Daoy (cell line): ENCODE measurements around the gene ANAPC15. TPM values are rescaled to one million over a fixed set of nuclear protein-coding genes. Genes with fewer than 3 reads are reported as not detected.
"Not testable (repeated sequence)": the region's sequence is repeated elsewhere in the genome, so short reads cannot be mapped to it uniquely, and the experiment has no call there.

Experiments
- DNase-seq: peaks from one replicate; pipeline ENCODE4 v3.0.0-alpha.2; 2015; ENCODE audit warnings: low read depth
- total RNA-seq: library from RNA; depleted of rRNA; stranded (reverse); fragments of >200 nt; shearing (Covaris generic); gene quantifications from 2 replicates; pipeline ENCODE4 v1.2.3, GENCODE V29; 2014; rRNA removed

The ANAPC15 gene
- 38.8 and 56.7 TPM in 2 replicates for total RNA-seq

DNA sequence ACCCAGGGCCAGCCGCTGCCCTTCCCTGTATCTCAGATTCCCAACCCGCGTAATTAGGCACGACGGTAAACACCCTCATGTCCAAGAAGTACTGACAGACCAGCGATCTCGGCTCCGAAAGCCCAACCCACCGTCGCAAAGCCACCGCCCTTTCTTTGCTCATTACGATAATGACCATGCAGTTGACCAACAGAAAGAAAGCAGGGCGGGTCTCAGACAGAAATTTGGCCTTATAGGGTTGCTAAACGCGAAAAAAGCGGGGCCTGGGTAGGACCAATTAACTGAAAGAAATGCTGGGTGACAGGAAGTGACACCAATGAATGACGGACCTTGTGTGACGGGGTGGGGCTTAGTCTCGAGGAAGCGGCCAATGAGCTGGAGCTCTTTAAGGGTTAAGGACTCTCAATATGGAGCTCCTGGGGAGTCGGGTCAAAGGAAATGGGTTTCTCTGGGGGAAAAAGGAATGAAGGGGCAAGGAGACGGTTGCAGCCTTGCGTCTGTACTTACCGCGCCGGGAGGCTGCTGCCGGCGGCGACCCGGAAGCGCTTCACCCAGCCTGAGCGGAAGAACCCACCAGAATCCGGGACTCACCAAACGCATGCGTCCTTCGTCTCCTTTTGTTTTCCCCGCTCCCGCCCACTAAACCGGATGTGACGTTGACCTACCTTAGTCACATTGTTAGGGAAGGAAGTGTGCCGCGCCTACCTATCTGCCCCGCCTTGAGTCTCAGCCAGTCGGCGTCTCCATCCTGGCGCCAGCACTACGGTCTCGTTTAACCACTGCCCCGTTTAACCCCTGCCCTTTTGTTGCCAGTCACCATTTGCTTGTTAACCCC lies at the start of gene ANAPC15:
TSS of gene ANAPC15 (minus strand) at position 553 of the 835 bp plus-strand sequence. CDS start 1,419 bp downstream, outside the sequence.
- DNase-seq: peak; percentile 99

DNA sequence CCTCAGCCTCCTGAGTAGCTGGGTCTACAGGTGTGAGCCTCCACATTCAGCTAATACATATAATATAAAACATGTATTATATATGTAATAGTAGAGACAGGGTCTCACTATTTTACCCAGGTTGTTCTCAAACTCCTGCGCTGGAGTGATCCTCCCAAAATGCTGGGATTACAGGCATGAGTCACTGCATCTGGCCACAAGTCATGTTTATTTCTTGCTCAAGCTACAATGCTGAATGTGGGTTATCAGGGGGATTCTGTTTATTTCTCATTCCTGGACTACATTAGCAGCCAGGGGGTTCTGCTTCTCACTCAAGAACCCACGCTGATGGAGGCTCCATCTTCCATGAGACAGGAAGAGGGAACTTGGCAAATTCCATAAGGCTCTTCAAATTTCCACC lies 47.8 kb upstream of the ANAPC15 start:
- DNase-seq: no peak

DNA sequence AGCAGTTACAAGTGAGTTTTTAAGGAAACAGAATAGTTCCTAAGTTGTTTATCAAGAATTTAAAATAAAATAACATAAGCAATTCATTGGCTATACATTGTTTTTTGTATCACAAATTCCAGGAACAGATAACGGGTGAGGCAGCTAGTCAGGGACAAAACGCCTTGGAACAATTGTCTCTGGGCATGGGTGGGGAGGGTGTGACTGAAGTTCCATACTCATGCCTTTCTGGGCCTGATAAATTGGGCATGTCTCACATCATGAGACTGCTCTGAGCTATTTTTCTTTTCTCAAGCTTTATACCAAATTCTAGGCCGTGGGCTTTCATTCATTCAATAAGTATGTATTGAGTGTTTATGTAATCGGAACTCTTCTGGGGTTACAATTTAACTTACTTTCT lies 44.6 kb upstream of the ANAPC15 start:
- no peak for DNase-seq

DNA sequence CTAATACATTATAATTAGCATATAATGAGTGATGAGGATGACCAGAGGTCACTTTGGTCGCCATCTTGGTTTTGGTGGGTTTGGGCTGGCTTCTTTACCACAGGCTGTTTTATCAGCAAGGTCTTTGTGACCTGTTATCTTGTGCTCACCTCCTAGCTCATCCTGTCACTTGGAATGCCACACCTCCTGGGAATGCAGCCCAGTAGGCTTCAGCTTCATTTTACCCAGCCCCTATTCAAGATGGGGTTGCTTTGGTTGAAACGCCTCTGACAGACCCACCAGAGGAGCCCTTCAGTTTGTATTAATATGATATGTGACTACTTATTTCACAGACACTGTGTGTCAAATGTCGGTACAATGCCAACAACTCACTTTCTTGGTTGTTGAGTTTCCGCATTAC lies 43.3 kb upstream of the ANAPC15 start:
- DNase-seq: no peak

DNA sequence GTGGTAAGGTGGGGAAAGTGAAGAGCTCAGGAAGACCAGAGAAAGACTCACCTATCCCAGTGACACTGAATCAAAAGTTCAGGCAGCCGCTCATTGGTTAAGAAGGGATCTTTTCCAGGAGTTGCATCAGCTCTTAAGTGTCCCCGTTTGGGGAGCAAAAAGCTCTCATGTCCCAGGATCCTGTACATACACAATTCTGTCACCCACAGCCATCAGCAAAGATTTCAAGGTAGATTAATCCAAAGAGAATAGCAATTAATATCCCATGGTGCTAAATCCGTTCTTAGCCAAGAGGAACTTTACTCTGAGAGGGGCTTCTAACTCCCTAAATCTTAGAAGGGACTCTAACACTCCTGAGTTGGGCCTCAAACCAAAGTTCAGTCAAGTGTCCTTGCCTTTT lies 42.3 kb upstream of the ANAPC15 start:
- no peak for DNase-seq

DNA sequence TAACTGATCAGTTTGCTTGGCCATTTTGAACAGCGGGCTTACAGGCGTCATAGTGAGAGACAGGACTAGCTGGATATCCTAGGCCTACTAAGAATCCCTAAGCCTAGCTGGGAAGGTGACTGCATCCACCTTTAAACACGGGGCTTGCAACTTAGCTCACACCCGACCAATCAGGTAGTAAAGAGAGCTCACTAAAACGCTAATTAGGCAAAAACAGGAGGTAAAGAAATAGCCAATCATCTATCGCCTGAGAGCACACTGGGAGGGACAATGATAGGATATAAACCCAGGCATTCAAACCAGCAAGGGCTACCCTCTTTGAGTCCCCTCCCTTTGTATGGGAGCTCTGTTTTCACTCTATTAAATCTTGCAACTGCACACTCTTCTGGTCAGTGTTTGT lies 41.4 kb upstream of the ANAPC15 start:
- not testable (repeated sequence) for DNase-seq

DNA sequence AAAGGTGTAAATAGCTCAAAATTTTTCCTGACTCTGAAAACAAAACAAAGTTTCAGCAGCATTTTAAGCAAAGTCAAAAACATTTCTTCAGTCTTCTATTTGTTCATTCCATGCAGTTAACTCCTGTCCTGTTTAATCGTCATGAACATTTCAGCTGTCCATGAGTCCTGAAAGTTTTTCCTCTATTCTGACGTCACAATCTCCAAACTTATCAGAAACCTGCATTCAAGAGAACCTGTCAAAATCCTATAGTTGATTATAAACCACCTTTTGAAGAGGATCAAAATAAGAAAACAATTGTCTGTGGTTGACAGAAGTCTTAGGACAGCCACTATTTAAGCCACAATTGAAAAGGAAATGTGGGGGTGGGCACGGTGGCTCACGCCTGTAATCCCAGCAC lies 38.4 kb upstream of the ANAPC15 start:
- DNase-seq: no peak

DNA sequence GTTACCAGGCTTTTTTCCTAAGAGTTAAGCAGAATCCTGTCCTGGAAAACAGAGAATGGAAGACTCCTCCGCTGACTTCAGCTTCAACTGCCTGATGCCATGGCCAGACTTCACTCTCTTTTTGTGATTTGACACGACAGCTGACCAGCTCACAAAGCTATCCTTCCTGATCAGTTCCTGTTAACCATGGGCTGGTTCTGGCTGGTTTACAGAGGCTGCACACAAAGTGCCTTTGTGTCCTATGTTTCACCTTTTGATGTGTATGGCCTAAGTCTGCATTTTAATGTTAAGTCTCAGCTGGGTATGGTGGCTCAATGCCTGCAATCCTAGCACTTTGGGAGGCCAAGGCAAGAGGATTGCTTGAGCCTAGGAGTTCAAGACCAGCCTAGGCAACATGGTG lies 34.1 kb upstream of the ANAPC15 start:
- no peak for DNase-seq

DNA sequence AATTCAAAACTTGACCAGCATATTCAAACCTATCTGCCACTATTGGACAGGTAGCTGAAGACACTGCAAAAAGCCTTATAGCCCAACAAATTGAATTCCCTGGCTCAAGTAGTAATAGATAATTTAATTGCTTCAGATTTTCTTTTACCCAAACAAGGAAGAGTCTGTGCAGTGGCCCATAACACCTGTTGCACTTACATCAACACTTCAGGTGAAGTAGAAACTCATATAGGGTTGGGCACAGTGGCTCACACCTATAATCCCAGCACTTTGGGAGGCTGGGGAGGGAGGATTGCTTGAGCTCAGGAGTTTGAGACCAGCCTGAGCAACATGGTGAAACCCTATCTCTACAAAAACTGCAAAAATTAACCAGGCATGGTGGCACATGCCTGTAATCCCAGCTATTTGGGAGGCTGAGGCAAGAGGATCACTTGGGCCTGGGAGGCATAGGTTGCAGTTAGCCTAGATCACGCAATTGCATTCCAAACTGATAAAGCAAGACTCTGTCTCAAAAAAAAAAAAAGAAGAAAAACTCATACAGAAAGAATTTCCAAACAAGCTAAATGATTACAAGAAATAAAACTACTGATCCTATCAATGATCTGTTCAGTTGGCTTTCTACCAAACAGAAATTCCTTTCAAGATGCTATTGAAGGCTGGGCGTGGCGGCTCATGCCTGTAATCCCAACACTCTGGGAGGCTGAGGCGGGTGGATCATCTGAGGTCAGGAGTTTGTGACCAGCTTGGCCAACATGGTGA lies 32.5 kb upstream of the ANAPC15 start:
- DNase-seq: peak; percentile 30

DNA sequence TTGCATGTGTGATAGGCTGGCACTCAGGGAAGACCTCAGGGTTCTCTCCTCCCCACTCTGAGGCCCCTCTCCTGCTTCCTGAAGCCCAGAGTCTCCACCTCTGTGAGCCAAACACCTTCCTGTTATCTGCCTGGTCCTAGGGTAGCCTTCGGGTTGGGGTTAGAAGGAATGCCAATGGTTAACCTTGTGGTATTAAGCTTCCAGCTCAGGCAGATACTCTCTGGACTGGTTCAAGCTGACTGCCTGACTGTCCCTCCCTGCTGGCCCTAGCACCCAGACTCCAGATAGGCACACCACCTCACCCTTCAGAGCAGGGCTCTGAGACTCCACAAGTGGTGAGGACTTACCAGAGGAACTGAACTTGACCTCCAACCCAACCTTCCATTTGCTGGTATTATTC lies 30.0 kb upstream of the ANAPC15 start:
- not testable (repeated sequence) for DNase-seq

DNA sequence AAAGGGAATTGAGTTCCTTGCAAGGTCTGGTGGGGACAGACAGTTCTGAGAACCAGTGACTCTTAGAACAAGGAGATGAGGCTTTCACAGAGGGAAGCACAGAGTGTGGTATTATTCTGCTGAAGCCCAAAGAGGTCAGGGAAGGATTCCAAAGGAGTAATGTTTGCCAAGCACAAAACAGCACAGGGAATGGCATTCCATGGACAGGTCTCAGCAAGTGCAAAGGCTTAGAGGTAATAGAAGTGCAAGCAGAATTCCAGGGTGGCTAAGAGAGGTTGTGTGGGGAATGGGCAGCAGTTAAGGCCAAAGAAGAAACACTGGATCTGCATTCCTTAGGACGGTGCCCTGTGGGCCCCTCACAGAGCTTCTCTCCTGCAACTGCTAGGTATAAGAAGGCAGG lies 29.6 kb upstream of the ANAPC15 start:
- not testable (repeated sequence) for DNase-seq

DNA sequence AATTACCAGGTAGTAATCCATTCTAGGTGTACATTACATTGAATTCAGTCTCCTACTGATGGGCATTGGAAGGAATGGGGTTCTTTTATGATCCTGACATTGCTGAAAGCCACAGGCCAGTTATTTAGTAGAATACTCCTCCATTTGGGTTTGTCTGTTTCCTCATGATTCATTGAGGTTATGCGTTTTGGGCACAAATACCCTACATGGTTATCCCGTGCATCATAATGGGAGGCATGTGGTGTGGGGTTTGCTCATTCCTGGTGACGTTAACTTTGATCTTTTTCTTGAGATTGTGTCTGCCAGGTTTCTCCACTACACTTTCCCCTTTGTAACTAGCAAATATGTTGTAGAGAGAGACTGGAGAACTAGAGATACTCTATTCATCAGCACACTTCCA lies 28.6 kb upstream of the ANAPC15 start:
- DNase-seq: peak; percentile 85

DNA sequence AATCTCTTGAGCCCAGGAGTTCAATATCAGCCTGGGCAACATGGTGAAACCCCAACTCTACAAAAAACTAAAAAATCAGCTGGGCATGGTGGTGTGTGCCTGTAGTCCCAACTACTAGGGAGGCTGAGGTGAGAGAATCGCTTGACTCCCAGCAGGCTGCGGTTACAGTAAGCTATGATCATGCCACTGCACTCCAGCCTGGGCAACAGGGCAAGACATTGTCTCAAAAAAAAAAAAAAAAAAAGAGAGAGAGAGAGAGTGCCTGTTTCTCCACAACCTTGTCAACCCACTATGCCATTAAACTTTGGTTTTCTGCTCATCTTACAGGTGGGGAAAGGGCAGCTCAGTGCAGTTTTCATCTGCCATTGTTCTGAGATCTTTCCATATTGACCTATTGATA lies 28.2 kb upstream of the ANAPC15 start:
- DNase-seq: peak; percentile 10

DNA sequence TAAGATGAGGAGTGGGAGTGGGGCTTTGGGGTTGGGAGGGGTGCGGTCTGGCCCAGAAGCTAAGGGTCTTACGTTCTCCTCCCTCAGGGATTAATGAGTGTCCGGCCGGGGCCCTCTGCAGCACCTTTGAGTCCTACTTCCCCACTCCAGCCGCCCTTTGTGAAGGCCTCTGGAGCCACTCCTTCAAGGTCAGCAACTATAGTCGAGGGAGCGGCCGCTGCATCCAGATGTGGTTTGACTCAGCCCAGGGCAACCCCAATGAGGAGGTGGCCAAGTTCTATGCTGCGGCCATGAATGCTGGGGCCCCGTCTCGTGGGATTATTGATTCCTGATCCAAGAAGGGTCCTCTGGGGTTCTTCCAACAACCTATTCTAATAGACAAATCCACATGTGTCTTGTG lies 27.0 kb upstream of the ANAPC15 start:
- no peak for DNase-seq

DNA sequence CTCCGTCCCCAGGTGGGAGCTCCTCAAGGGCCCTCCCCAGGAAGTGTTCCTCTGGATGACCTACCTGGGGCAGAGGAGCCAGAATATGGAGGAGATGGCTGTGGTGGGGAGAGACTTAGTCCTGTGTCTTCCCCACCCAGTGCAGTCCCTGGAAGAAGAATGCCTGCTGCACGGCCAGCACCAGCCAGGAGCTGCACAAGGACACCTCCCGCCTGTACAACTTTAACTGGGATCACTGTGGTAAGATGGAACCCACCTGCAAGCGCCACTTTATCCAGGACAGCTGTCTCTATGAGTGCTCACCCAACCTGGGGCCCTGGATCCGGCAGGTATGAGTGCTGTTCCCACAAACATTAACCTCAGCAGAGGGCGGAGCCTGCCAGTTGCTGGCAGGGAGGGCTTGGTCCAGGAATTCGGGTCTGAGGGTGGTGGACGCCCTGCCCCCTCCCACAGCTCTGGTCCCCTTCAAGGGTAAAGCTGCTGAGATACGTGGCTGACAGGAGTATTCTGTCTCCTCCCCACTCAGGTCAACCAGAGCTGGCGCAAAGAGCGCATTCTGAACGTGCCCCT lies 26.4 kb upstream of the ANAPC15 start:
- DNase-seq: no peak

DNA sequence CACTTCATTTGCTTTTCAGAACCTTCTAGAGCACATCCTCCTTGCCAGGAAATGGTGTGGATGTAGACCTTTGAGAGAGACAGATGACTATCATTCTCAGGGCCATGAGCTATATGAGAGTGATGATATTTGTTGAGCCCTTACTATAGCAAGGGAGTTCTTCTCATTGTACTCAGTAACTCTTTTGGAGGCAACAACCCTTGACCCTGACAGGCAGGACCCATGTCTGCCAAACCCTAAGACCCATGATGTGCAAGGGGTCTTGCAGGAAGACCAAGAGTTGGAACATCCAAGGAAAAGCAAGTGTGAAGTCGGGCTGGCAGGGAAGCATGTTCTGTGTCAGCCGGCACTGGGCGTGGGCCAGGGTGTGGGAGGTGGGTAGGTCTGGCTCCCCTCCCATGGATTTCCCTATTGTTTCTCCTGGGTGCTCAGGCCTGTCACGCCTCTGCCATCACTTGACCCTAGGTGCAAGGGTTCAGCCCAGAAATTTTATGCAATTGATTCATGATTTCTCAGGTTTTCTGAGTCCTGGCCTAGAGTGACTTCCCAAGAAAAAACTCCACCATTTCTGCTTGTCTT lies 24.3 kb upstream of the ANAPC15 start:
- no peak for DNase-seq

DNA sequence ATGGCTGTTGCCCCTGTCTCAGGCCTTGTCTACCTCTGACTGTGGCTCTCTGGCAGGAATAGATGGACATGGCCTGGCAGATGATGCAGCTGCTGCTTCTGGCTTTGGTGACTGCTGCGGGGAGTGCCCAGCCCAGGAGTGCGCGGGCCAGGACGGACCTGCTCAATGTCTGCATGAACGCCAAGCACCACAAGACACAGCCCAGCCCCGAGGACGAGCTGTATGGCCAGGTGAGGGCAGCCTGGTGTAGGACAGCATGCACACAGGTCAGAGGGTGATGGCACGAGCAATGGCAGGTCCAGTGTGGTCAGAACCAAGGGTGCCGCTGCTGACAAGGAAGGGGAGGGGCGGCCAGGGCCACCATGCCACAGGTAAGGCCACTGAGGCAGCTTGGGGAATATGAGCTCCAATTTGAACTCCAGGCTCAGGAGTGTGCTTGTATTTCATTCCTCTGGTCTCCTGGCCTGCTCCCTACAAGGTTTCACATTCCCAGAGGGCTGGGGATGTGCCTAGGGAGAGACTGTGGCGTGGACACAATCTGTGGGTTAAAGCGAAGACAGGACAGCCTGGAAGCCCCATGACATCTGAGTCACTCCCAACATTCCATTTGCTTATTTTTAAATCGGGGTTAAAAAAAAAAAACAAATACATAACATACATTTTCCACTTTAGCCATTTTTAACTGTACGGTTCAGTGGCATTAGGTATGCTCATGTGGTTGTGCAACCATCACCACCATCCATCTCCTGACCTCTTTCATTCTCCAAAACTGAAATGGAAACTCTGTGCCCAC lies 23.6 kb upstream of the ANAPC15 start:
- DNase-seq: no peak

DNA sequence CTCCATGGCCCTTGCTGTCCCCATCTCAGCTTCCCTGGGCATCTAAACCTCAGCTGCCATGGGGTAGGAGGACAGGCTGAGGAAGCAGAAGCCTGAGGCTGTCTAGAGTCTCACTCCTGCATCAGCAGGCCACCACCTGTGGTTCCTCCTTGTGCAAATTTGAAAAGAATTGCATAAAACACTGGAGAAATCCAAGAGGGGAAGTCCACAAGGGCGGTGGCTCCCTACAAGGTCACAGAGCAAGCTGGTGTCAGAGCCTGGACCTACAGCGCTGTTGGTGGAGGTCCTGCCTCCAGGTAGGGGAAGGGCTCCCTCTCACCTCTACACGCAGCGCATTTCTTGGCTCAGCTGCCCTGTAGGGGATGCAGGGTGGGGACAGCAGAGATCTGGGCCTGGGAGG lies 23.0 kb upstream of the ANAPC15 start, which contains the start of gene FOLR3:
TSS of gene FOLR3 (plus strand) at position 253 of the 400 bp plus-strand sequence. CDS start 228 bp downstream, outside the sequence.
- not testable (repeated sequence) for DNase-seq

DNA sequence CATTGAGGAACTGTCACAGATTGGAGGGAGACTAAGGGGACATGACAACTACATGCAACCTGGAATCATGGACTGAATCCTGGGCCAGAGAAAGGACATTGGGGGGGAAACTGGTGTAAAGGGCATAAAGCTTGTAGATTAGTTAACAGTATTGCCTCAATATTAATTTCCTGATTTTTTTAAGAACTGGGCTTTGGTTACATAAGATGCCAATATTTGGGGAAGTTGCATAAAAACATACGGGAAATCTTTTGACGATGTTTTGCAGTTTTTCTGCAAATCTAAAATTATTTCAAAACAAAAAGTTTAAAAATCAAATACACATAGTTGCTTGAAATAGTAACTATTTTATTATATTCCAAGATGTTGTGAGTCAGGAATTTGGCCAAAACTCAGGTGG lies 20.2 kb upstream of the ANAPC15 start:
- DNase-seq: no peak

DNA sequence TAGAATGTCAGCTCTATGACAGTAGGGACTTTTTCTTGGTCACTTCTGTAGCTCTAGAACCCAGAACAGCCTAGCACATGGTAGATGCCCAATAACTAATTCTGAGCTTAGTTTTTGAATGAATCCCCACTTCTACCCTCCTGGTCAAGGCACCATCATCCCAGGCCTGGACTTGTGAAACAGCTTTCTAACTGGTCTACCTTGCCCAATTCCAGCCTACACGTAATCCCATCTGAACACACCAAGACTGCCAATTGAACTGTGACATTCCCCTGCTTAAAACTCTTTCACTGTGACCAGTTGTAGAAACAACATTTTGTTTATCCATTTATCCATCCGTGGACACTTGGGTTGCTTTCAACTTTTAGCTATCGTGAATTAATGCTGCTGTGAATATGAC lies 16.9 kb upstream of the ANAPC15 start:
- no peak for DNase-seq

DNA sequence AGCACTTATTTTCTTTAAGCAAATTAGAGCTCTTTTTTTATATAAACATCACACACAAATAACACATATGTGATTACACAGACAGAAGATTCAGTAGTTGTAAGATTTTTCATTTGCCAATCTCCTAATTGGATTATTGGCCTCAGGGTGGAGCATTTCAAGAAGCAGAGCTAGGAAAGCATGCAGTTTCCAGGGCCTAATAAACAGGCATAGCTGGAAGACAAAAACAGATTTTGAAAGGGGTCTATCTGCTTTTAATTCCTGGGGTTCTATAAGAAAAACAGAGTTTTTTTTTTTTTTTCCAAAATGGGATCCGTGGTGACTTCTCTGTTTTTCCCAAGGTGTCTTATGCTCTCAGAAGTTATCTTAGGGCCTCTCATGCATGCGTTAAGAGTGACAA lies 15.4 kb upstream of the ANAPC15 start:
- DNase-seq: no peak
